Germinal center (tissue), 1 donor: Measurements from ENCODE around the gene MAPK8IP3.
"Not testable (repeated sequence)": the region's sequence is repeated elsewhere in the genome, so short reads cannot be mapped to it uniquely, and the experiment has no call there.

ENCODE experiments used
- DNase-seq: peaks from one replicate; pipeline ENCODE4 v3.0.0; 2012; ENCODE audit warnings: mixed read lengths, low spot score

MAPK8IP3 gene

DNA sequence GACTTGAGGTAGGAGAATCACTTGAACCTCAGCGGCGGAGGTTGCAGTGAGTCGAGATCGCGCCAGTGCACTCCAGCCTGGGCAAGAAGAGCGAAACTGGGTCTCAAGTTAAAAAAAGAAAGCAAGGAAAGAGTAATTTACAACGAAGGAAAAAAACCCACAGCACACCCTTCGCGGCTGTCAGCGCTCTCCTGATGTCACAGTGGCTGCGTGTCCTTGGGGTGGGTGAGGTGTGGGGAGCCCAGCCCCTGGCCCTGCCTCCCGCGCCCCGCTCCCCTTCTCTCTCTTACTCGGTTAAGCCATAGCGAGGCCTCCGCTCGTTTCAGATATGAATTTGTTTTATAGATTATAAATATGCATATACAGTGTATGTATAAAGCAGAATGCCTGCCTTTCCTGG lies 28.7 kb upstream of the MAPK8IP3 start:
- DNase-seq: no peak

DNA sequence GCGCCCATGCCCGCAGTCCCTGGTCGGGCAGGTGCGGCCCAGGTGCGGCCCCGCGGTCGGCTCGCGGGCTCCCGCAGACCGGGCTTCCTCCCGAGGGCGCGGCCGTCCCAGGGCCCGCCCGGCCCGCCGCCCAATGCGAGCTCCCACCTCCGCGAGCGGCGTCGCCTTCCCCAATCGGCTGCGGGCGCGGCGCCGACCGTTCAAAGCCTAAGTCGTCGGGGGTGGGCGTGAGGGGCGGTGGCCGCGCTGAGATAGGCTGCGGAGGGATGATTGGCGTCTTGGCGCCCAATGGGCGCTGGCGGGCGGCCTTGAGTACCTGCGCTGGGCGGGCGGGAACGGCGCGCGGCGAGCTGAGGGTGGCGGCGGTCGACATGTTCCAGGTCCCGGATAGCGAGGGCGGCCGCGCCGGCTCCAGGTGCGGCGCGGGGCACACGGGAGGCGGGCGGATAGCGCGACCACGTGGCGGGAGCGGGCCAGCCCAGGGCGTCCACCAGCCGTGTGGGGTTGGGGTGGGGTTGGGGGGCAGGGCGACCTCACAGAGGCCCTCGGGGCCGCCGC lies 28.0 kb upstream of the MAPK8IP3 start, which contains the start of gene JPT2:
Gene JPT2, plus strand, starts transcription at position 338 of the 558 bp plus-strand sequence. Its CDS starts 34 bp downstream, at position 372.
- DNase-seq: peak; percentile 99

DNA sequence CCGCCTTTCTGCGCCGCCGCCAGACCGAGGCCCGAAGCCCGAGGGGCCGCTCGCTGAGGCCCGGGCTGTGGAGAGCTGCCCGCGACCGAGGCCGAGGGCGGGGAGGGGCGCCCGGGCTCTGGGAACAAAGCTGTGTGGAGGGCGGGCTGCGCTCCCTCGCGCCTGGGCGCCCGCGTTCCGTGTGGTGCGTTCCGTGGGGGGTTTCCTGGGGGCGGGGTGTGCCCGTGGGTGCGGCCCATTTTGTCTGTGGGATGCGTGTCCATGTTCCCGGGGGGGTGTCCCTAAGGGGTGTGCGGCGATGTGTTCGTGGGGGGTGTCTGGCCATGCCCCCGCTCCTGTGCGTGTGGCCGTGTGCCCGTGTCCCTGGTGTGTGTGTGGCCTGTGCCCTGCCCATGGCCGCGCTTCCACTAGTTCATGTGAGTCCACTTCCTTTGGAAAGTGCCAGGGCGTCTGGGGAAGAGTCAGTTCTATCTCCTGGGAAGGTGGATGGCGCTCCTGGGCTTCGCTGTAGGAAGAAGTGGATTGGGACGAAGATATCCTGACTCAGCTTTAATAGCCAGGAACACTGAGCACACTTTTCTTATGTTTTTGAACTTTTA lies 27.4 kb upstream of the MAPK8IP3 start:
- DNase-seq: no peak

DNA sequence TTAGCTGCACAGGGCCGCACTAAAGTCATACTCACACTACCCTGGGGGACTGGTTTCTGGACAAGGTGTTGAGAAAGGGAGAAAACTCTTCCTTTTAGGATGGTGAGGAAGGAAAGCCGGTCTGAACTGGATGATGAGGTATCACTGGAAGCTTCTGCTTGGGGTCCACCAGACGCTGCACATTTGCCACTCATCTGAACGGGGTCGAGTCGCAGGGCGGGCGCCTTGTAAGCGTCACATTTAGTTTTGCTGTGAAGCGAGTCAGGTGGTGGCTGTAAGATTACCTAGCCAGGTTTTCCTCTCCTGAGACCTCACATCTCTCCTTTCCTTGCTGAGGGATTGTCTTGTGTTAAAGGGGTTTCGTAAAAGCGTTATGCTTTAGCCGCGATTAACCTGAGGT lies 25.6 kb upstream of the MAPK8IP3 start:
- DNase-seq: no peak

DNA sequence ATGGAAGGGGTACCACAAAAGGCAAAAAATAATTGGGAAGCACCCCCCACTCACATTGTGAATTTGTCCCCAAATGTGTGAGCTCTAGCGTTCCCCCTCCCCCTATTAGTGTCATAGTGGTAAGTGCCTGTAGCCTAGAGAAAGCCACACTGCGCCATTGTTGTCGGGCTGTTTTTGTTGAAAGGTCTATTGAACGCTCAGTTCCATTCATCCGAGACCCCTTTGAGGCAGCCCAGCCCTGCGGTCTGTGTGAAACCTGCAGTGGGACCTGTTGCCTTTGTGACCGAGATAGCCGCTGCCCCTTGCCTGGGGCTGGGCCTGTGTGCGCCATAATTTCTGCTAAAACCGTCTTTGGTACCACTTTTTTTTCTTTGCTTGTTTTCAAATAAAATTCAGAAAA lies 25.0 kb upstream of the MAPK8IP3 start:
- no peak for DNase-seq

DNA sequence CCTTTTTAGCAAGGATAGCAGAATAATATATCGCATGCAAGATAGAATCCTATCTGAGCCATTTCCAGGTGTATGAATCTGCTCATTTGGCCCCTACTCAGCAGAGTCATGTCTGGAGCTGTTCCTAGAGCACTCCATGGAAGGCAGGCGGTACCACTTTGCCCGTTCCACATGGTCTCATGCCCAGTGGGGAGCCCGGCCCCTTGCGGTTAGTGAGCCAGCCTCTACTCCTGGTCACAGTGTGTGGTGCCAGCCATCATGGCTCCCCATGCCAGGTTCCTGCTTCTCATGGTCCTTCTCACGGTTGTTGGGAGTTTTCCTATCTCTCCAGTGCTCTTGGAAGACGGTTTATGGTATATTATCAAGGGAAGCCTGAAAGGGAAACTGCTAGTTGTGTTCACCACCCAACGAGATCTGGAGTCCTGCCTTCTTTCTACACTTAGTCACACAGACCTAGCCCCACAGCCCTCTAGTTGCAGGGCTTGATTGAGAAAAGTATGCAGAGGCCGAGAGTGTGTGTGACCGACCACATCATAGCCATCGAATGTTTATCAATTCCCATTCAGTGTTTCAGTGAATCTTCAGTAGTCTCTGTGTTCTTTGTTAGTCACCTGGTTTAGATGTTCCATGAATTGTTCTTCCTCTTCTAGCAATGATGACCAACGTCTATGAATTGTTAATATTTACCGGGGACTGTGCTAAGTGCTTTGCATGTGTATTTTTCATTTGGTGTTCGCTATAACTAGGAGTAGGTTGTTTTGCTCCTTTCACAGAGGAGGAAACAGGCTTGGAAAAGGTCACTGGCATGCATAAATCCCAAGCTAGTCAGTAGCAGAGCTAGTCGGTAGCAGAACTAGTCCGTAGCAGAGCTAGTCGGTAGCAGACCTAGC lies 18.3 kb upstream of the MAPK8IP3 start:
- DNase-seq: no peak

DNA sequence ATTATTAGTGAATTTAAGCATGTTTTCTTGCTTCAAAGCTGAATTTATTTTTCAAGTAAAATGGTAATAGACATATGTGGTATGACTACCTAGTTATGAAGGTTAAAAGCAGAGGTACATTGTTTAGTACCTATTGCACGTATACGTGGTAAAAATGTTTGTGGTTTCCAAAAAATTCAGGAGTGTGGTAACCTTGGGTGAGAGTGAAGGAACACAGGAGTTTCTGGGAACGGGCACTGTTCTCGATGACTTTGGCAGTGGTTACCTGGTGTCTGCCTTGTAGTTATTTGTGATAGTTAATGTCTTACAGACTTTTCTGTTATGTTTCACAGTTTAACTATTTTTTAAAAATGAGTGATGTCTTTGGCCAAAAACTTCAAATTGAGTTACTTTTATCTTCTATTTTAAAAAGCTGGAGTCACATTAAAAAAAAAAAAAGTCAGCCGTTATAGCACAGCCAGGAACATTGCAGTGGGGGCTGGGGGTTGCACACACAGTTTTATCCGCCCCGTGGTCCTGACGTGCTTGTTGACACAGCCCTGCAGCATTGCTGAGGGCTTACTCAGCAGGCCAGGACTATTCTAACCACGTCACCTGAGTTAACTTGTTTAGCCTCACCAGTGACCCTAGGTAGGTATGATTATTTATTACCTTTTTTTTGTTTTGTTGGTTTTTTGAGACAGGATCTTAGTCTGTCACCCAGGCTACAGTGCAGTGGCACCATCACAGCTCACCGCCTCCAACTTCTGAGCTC lies 17.0 kb upstream of the MAPK8IP3 start:
- DNase-seq: no peak

DNA sequence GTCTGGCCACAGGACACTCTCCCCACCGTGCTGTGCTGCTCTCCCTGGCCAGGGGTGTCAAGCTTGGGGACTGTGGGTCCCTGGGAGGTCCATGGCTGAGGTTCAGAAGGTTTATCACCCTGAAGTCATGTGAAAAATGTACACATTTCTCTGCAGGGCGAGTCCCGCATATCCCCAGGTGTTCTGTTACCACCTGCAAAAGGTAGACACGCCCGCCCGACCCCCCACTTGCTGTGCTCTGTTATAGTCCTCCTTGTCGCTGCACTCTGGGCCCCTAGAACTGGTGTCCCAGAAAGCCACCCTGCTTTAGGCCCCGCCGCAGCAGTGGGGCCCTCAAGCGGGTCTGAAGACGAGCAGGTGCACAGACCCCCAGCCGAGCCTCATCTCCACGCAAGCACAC lies 16.1 kb upstream of the MAPK8IP3 start:
- DNase-seq: no peak

DNA sequence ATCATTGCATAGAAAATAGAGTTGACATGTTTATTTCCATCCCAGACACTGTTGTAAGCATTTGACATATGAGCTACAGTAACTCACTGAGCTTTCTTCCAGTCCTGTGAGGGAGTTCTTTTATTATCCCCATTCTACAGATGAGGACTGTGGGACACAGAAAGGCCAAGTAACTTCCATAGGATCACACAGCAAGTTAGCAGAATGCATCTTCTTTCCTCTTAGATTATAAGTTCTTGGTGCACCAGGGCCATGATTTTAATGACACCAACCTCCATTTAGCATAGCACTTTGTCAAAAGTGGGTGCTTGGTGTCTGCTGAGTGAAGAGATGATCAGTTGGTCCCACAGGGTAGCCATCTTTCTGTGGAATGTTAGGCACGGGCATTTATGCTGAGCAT lies 15.2 kb upstream of the MAPK8IP3 start:
- DNase-seq: no peak

DNA sequence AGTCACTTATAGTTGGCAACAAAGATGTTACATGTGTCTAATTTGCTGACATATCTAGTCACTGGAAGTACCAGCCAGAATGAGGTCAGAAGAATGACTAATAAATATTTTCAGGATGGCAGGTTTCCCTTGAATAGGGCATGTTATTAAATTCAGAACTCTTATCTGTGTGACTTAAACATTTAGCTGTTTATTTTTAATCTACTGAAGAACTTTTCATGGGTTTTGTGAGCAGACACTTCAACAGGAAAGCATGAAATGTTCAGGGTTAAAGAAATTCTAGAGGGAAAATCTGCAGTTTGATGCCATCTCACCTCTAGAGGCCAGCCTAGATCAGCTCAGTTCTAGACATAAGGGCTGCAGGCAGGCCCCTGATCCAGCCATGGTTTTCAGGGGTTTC lies 14.7 kb upstream of the MAPK8IP3 start:
- DNase-seq: no peak

DNA sequence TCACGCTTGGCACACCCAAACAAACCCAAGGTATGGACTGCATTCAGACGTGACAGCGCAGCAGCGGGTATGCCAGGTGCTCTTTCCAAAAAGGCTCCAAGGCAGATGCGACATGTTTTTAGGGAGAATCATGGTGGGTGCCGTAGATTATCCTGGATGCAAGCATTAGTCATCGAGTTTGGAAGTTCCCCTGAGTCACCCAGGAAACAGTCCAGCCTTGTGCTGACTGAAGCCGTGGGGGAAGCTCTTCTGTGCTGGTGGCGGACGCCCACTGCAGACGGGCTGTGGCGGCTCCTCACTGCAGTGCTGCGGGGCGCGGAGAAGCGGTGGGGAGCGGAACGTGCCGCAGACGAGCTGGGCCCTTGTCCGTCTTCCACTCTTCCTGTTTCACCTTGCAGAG lies 14.0 kb upstream of the MAPK8IP3 start:
- no peak for DNase-seq

DNA sequence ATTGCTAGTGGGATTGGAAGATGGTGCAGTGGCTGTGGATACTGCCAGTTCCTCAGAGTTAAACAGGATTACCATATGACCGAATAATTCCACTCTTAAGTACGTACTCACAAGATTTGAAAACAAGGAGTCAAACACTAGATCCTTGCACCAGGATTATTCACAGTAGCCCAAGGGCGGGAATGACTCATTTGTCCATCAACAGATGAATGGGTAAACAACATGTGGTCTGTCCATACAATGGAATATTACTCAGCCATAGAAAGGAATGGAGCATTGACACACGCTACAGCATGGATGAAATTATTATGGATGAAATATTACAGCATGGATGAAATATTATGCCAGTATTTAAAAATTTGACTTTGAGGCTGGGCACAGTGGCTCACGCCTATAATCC lies 9.1 kb upstream of the MAPK8IP3 start:
- DNase-seq: no peak

DNA sequence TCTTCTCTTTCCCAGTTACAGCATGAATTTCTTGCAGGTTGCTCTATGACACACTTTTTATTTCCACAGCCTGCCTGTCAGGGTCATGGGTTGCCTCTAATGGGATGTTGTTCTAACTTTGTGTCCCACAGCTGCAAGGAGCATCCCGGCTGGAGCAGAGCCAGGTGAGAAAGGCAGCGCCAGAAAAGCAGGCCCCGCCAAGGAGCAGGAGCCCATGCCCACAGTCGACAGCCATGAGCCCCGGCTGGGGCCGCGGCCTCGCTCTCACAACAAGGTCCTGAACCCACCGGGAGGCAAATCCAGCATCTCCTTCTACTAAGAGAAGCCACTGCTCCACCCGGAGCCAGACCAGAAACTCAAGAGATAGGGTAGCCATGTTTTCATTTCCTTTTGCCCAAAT lies 7.3 kb upstream of the MAPK8IP3 start:
- no peak for DNase-seq

DNA sequence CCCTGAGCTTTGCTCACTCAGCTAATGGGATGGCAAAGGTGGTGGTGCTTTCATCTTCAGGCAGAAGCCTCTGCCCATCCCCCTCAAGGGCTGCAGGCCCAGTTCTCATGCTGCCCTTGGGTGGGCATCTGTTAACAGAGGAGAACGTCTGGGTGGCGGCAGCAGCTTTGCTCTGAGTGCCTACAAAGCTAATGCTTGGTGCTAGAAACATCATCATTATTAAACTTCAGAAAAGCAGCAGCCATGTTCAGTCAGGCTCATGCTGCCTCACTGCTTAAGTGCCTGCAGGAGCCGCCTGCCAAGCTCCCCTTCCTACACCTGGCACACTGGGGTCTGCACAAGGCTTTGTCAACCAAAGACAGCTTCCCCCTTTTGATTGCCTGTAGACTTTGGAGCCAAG lies 5.7 kb upstream of the MAPK8IP3 start:
- no peak for DNase-seq

DNA sequence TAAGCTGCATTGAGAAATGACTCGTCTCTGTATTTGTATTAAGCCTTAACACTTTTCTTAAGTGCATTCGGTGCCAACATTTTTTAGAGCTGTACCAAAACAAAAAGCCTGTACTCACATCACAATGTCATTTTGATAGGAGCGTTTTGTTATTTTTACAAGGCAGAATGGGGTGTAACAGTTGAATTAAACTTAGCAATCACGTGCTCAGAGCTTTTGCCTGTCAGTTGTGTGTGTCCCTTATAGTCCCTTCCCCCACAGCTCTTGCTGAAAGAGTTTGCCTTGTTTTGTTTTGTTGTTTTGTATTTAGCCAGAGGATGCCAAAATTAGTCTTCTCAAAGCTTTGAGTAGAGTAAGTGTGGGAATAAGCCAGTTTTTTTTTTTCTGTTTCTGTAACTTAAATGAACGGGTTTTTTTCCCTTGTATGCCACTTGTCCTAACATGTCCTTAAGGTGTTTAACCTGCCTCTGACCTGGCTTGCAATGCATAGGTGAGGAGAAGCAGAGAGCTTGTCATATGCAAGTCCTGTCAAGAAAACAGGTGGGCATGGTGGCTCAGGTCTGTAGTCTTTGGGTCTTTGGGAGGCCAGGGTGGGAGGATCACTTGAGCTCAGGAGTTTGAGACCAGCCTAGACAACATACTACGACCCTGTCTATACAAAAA lies 4.6 kb upstream of the MAPK8IP3 start:
- DNase-seq: no peak

DNA sequence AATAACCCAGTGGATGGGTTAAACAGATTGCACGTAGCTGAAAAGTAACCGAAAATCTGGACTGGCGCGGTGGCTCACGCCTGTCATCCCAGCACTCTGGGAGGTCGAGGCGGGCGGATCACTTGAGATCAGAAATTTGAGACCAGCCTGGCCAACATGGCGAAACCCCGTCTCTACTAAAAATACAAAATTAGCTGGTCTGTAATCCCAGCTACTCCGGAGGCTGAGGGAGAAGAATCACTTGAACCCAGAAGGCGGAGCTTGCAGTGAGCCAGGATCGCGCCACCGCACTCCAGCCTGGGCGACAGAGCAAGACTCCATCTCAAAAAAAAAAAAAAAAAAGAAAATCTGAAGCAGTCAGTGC lies 689 bp upstream of the MAPK8IP3 start:
- DNase-seq: not testable (repeated sequence)

DNA sequence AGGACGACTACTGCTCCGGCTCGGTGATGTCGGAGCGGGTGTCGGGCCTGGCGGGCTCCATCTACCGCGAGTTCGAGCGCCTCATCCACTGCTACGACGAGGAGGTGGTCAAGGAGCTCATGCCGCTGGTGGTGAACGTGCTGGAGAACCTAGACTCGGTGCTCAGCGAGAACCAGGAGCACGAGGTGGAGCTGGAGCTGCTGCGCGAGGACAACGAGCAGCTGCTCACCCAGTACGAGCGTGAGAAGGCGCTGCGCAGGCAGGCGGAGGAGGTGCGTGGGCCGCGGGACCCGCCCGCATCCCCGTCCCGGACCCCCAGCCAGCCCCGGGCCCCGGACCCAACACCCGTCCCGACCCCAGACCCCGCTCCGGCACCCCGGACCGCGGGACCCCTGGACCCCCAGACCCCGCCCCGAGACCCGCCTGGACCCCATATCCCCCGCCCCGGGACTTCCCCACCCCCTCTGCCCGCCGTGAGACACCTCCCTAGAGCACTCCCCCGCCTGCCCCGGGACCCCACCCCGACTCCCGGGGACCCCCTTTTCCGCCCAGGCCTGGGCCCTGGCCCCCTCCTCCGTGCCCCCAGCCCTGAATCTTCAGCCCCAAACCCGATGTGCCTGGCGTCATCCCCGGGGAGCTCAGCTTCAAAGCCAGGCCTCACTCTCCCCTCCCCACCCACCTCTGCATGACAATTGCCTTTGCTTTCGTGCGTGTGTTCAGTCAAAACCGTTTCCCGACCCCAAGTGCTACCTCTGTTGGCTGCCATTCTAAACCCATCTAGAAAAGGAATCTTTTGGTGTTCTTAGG lies 594 bp downstream of the MAPK8IP3 start:
- DNase-seq: peak; percentile 69

DNA sequence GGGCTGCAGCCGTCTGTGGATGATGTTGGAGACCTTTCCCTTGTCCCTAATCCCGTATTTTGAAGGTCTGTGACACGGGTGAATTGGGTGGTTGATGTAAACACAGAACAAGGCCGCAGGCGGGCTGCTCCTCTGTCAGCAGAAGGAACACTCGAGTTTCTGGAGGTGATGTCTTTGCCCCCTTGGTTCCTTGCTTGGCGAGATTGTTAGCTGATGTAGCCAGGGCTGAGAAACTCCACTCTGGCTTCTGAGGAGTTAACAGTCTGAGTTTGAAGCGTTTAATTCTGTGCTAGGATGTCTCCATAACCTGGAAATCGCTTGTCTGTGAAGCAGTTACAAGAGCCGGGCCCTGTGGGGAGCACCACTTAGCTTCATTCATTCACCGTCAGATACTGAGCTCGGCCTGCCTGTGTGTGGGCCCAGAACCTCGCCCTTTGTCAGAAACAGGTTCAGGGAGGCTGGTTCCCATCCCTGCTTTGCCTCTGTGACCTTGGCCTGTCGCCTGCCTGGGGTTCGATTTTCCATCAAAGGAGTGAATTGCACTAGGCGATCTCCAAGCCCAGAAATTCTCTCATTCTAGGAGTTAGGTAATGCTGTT lies 1.3 kb downstream of the MAPK8IP3 start:
- no peak for DNase-seq

DNA sequence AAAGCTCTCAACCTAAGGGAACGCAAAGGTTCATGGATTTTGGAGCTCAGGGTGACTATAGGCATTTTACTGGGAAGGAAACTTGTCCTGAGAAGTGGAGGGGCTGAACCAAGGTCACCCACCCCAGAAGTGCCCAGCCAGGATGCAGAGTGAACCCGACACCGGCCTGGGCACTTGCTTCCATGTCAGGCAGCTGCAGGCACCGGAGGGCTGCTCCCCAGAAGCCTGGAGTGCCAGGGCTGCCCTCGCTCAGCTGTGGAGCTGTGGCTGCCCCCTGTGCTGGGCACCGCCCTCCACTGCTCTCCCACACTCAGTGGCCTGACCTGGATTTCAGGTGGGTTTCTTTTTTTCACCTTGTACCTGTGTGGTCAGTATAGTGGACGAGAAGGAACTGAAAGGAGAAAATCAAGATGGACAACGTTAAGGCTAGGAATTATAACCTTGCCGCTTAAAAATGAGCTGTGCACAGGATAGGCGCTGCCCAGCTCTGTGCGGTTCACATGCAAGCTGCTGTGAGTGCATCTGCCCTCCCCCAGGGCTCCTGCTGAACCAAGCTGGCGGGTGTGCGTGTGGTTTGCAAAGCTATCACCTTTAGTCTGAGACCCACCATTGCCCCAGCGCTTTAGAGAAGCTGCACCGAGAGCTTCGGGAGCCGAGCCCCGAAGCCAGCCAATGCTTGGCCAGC lies 2.2 kb downstream of the MAPK8IP3 start:
- DNase-seq: no peak

DNA sequence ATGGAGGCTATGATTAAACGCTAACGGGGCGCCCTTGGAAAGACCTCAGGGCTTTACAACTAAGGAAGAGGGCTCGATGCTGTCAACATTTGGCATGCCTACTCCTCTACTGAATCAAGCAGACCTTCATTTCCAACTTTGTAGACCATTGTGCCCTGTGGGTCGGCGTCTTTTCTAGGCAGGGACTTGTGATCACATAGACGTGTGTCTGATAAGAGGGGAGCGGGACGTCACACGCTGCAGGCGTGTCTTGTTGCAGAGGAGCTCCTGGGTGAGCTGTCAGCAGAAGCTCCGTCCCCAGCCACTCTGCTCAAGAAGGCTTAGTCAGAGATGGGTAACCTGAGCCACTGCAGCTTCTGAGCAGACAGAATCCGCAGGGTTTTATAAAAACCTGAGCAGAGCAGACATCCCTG lies 2.8 kb downstream of the MAPK8IP3 start:
- no peak for DNase-seq
